ENCODE results near the gene ABCD1. TPM values are rescaled to one million over a fixed set of nuclear protein-coding genes. Genes with fewer than 3 reads are reported as not detected.
"Not testable (repeated sequence)": the region's sequence is repeated elsewhere in the genome, so short reads cannot be mapped to it uniquely, and the experiment has no call there.

Gene ABCD1
- total RNA-seq, 1 donor from 2014 or later = 3.7 TPM

- not testable (repeated sequence) for DNase-seq (ENCODE audit: low spot score in 2 of 2); FAIRE-seq
Observed at GRCh38 chrX:153746991-153747390, 22.3 kb downstream of the ABCD1 start.

GRCh38 chrX:153749017-153749416 is 24.4 kb downstream of the ABCD1 start:
- DNase-seq (ENCODE audit: low spot score in 2 of 2); FAIRE-seq: not testable (repeated sequence)

GRCh38 chrX:153750127-153750774 is 25.6 kb downstream of the ABCD1 start:
- FAIRE-seq (no peak), DNase-seq (ENCODE audit: low spot score in 2 of 2) (no peak)

GRCh38 chrX:153755136-153755535 is 30.5 kb downstream of the ABCD1 start:
- FAIRE-seq (no peak), DNase-seq (ENCODE audit: low spot score in 2 of 2) (no peak)

- FAIRE-seq = no peak
- no peak for DNase-seq (ENCODE audit: low spot score in 2 of 2)
Observed at GRCh38 chrX:153761863-153762262, 37.2 kb downstream of the ABCD1 start.

- DNase-seq (ENCODE audit: low spot score in 2 of 2) = no peak
- no peak for FAIRE-seq
Observed at GRCh38 chrX:153762626-153763173, 38.0 kb downstream of the ABCD1 start.

- DNase-seq (ENCODE audit: low spot score in 2 of 2) (no peak), FAIRE-seq (no peak)
Observed at GRCh38 chrX:153763298-153763932, 38.8 kb downstream of the ABCD1 start.

- DNase-seq (ENCODE audit: low spot score in 2 of 2) = peak; percentile 80 to 82
- FAIRE-seq = no peak
Observed at GRCh38 chrX:153763989-153764755, 39.5 kb downstream of the ABCD1 start, which contains the start of gene PLXNB3. TSS of gene PLXNB3 (plus strand) at chrX:153764249. CDS start at chrX:153765536, 1,287 bp downstream.

- FAIRE-seq (no peak), DNase-seq (ENCODE audit: low spot score in 2 of 2) (no peak)
Observed at GRCh38 chrX:153764786-153765137, 40.1 kb downstream of the ABCD1 start.

- DNase-seq (ENCODE audit: low spot score in 2 of 2) = peak; percentile 60 to 87
- no peak for FAIRE-seq
Observed at GRCh38 chrX:153765138-153766079, 40.8 kb downstream of the ABCD1 start.

- FAIRE-seq = no peak
Observed at GRCh38 chrX:153766098-153766817, 41.6 kb downstream of the ABCD1 start.

GRCh38 chrX:153766871-153767673 is 42.4 kb downstream of the ABCD1 start:
- FAIRE-seq (no peak), DNase-seq (ENCODE audit: low spot score in 2 of 2) (no peak)

More at GRCh38 chrX:153766098-153766817, 41.6 kb downstream of the ABCD1 start:
- peak in 1 of 2 donors; percentile 70 for DNase-seq (ENCODE audit: low spot score in 2 of 2)

GRCh38 chrX:153767674-153768055 is 43.0 kb downstream of the ABCD1 start:
- no peak for FAIRE-seq
- DNase-seq (ENCODE audit: low spot score in 2 of 2) = peak in 1 of 2 donors; percentile 29

- FAIRE-seq = no peak
- peak in 1 of 2 donors; percentile 38 for DNase-seq (ENCODE audit: low spot score in 2 of 2)
Observed at GRCh38 chrX:153768311-153769157, 43.9 kb downstream of the ABCD1 start.

- DNase-seq (ENCODE audit: low spot score in 2 of 2) = peak in 1 of 2 donors; percentile 34
- FAIRE-seq = no peak
Observed at GRCh38 chrX:153769158-153769864, 44.7 kb downstream of the ABCD1 start.

- DNase-seq (ENCODE audit: low spot score in 2 of 2) (peak in 1 of 2 donors; percentile 59), FAIRE-seq (no peak)
Observed at GRCh38 chrX:153769865-153770600, 45.4 kb downstream of the ABCD1 start.

Measured in frontal cortex (tissue), 4 donors.